HTR-8/SVneo (cell line): ENCODE results near the gene EXTL1.
"Not testable (repeated sequence)": the region's sequence is repeated elsewhere in the genome, so short reads cannot be mapped to it uniquely, and the experiment has no call there.

Experiments used
- DNase-seq: peaks from one replicate; pipeline ENCODE4 v3.0.0; 2011; ENCODE audit warnings: low spot score, mixed read lengths; ENCODE audit not compliant: insufficient read length
- FAIRE-seq: peaks from 2 replicates; lab custom pipeline; 2011; peaks lifted over from hg19 to GRCh38; lab: Jason Lieb, UNC

Gene EXTL1, protein sequence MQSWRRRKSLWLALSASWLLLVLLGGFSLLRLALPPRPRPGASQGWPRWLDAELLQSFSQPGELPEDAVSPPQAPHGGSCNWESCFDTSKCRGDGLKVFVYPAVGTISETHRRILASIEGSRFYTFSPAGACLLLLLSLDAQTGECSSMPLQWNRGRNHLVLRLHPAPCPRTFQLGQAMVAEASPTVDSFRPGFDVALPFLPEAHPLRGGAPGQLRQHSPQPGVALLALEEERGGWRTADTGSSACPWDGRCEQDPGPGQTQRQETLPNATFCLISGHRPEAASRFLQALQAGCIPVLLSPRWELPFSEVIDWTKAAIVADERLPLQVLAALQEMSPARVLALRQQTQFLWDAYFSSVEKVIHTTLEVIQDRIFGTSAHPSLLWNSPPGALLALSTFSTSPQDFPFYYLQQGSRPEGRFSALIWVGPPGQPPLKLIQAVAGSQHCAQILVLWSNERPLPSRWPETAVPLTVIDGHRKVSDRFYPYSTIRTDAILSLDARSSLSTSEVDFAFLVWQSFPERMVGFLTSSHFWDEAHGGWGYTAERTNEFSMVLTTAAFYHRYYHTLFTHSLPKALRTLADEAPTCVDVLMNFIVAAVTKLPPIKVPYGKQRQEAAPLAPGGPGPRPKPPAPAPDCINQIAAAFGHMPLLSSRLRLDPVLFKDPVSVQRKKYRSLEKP

DNA sequence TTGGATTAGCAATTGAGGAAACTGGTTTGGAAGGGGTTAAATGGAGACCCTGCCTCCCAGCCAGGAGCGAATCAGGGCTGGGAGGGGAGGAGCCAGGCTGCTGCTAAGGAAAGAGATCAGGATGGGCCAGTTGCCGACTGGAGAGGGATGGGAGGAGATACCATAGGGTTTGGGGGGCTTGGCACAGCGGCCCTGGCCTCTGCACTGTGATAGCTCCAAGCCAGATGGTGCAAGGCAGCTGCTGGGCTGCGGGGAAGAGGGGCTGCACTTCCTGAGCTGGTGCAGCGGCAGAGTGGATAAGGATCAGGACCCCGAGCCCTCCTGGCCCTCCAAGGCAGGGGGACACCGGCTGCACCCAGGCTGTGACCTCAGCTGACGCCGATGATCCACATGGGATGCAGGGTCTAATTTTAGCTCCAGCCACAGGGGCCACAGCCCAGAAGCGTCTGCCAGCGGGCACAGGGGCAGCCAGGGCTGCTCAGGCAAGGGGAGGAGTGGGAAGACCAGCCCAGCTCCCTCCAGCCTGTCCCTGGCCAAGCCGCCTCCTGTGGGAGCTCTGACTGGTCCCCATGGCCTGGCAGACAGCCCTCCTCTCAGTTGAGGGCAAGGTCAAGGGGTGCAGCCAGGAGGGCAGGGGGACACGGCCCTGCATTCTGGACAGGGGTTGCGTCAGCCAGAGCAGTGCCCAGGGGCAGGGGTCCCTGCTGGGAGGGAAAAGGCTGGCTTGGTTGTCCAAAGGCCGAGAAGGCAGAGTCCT is at the start of gene EXTL1:
TSS of gene EXTL1 (plus strand) at position 129 of the 757 bp plus-strand sequence. CDS start 872 bp downstream, outside the sequence.
- DNase-seq (no peak), FAIRE-seq (no peak)

DNA sequence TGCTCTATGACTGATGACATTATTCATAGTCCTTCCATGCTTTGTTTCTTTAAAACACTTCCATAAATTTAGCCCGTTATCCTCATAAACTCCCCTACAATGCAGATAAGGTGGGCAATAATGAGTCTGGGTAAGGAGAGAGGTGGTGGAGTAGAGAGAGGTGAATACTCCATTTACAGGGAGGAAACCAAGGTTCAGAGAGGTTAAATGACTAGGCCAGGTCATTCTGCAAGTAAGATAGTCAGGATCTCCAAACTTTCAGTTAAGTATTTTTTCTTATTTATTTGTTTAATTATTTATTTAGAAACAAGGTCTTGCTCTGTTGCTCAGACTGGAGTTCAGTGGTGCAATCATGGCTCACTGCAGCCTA is 49.8 kb upstream of the EXTL1 start:
- no peak for DNase-seq
- FAIRE-seq = no peak

DNA sequence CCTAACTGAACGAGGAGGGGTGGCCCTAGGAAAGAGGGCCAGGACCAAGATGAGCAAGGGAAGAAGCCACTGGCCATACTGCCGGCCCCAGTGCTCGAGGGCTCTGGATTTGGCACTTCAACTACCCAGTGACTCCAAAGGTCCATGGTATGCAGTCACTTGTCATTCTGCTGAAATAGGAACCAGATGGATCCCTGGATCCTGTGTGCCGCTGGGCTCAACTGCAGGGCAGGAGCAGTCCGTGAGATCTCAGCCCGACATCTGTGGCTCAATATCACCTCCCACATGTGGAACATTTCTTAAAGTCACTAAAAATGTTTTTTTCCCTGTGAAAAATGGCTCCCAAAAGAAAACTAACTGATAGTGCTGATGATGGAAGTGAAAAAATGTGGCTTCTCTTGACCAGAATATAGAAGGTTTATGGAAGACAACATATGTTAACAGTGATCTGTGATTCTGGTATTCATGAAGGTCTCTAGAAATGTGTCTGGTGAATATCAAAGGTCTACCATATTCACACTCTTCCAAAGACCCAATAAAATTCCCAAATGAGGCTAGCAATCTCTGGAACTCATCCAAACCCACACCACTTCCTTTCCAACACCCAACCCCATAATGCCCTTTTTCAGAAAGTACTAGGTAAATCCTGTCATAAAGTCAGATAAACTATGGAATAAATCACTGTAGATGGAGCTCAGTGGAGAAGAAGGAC is 47.8 kb upstream of the EXTL1 start:
- DNase-seq (no peak), FAIRE-seq (no peak)

DNA sequence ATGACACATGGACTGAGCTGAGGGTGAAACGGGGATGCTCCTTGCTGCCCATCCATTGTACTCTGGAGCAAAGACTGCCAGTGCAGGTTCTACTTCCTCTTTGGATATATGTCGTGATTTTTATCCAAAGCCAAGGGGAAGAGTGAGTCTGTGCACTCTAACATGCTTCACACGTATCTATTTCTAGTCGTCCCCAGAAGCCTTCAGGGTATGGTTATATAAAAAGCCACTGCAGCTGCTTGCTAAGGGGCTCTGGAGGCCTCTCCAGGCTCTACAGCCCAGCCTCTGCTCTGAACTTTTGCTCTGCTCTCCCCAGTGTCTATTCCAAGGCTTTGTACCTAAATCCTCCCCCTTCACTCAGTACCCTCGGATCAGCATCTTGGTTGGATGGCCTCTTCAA is 43.8 kb upstream of the EXTL1 start:
- DNase-seq (no peak), FAIRE-seq (no peak)

DNA sequence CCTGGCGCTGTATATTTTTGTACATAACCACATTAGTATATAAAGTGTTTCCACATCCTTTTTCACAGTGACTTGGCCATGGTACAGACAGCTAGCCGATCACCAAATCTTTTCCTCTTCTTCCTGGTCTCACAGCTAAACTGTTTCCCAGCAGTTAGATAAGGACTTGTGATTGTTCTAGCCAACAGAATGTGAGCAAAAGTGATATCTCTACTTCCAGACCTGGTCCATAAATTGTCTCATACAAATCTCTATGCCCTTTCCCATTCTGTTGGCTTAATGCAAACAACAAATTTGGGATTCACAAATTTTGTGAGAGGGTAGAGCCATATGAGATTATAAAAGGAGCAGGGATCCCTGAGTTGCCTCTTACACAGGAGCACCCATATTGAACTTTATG is 43.2 kb upstream of the EXTL1 start:
- DNase-seq (no peak), FAIRE-seq (no peak)

DNA sequence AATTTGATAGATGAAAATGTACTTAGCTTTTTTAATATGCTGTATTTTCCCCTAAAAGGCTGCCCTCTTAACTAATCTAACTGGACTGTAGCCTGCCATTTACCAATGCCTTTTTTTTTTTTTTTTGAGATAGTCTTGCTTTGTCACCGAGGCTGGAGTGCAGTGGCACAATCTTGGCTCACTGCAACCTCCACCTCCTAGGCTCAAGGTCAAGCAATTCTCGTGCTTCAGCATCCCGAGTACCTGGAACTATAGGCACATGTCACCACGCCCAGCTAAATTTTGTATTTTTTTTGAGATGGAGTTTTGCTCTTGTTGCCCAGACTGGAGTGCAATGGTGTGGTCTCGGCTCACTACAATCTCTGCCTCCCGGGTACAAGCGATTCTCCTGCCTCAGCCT is 42.4 kb upstream of the EXTL1 start:
- FAIRE-seq (no peak), DNase-seq (no peak)

DNA sequence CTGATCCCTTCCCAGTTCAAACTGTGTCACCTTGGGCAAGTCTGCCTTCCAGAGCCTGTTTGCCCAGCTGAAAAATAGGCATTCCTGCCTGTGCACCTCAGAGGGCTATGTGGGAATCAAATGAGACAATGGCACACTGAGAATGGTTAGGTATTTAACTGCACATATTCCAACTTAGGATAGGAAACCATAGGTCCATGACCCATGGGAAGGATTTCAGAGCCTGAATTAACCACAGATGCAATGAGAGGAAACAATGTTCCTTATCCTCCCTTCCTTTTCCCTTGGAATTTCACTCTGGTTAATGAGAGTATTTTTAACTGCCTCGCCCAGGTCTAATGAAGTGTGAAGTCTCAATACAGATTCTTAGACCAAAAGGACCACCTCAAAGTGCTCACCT is 36.4 kb upstream of the EXTL1 start:
- DNase-seq (no peak), FAIRE-seq (no peak)

DNA sequence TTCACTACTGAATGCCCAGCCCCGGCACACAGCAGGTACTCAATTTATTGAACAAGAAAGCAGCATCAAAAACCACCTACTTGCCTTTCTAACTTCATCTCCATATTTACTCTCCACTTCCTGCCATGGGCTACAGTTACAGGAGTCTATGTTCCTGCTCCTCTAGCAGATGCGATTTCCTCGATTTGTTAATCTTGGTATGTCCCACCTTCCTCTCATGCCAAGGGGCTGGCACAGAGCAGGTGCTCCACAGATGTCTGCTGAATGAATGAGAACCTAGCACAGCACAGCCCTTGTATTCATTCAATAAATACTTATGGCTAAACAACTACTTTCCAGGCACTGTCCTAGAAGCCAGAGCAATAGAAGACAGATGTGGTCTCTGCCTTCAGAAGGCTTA is 35.9 kb upstream of the EXTL1 start:
- FAIRE-seq (no peak), DNase-seq (no peak)

DNA sequence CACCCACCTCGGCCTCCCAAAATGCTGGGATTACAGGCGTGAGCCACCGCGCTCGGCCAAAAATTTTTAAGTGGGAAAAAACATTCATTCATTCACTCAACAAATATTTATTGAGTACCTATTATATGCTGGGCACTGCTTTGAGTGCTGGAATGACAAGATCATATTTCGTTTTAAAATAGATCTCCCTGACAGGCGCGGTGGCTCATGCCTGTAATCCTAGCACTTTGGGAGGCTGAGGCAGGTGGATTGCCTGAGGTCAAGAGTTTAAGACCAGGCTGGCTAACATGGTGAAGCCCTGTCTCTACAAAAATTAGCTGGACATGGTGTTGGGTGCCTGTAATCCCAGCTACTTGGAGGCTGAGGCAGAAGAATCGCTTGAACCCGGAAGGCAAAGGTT is 34.8 kb upstream of the EXTL1 start:
- not testable (repeated sequence) for DNase-seq, FAIRE-seq

DNA sequence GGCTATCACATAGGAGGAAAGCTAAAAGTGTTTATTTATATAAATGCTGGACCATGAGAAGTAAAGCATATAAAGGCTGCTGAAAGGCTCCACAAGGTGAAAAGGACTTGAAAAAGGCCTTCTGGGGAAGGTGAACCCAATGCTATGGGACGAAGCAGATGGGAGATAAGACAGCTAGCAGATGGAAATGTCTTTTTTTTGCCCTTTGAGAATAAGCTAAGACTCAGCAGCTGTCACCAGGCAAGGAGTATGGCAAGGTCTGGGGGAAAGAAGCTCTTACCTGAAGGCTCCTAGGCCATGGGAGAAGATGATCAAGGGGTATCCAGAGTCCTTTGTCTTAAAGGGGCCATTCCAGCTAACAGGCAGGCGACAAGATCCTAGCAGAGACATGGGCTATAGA is 33.6 kb upstream of the EXTL1 start:
- FAIRE-seq = no peak
- DNase-seq = no peak

DNA sequence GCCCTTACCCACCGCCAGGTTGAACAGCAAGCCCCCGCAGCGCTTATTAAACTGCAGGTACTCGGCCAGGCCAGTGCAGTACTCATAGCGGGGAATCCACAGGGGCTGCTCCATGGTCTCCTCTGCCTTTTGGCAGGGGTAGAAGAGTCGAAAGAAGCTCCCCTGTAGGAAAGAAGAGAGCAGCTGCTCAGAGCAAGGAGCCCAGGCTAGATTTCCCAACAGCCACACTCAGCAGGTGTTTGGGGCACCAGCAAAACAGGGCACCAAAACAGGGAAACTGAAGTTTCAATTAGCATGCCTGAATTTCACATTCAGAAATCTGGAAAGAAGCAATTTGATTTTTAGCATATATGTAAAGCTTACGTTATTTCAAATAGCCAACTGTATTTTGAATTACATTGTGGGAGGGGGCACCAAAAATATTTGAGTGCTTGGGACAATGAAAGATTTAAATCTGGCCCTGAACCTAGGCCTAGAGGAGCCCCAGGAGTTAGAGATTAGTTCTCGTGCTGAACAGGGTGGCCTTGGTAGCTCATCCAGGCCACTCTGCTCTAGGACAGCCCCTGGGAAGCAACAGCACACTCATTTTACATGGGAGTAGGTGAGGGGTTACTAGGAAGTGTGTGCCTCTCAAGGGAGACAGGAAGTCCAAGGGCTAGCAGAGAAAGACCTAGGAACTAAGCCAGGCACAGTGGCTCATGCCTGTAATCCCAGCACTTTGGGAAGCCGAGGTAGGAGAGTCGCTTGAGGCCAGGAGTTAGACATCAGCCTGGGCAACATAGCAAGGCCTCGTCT is 31.9 kb upstream of the EXTL1 start:
- FAIRE-seq (no peak), DNase-seq (no peak)

DNA sequence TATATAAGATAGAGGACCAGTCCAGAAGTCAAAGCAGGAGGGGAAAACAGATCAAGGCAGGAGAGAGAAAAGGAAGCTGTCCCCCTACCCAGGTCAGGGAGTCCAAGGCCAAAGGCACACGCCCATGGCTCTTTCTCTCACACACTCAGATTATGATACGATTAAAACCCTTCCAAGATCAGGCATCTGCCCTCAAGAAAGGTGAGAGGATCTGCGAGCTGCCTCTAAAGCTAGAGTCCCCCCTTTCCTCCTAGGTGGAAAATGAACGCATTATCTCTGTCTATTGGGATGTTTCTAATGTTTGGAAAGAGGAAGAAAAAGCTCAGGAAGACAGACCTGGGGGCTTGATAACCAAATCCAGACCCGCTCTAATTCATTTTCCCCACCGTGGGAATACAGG is 31.3 kb upstream of the EXTL1 start:
- FAIRE-seq (no peak), DNase-seq (no peak)

DNA sequence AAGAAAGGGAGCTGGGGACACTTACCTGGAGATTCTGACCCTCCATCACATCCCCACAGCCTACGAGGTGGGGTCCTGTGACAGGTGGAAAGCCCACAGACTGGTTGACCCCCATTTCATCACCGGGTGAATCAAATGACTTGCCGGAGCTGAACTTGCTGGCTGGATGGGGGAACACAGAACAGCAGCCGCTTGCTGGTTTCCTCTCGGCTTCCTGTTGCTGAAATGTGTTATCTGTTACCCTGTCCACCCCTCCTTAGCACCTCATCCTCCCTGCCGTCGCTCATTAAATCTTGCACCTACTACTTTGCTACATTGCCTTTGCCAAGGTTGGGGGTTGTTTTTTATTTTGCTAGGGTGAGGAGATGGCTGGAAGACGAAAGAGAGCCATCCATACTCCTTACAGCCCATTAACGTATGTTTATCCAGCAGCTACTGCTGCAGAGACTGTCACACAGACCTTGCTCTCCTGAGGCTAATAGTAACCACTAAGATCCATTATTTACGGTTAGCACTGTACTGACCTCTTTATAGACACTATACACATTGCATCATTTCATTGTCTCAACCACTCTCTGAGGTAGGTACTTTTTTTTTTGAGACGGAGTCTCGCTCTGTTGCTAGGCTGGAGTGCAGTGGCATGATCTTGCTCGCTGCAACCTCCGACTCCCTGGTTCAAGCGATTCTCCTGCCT is 30.7 kb upstream of the EXTL1 start:
- no peak for FAIRE-seq
- no peak for DNase-seq

DNA sequence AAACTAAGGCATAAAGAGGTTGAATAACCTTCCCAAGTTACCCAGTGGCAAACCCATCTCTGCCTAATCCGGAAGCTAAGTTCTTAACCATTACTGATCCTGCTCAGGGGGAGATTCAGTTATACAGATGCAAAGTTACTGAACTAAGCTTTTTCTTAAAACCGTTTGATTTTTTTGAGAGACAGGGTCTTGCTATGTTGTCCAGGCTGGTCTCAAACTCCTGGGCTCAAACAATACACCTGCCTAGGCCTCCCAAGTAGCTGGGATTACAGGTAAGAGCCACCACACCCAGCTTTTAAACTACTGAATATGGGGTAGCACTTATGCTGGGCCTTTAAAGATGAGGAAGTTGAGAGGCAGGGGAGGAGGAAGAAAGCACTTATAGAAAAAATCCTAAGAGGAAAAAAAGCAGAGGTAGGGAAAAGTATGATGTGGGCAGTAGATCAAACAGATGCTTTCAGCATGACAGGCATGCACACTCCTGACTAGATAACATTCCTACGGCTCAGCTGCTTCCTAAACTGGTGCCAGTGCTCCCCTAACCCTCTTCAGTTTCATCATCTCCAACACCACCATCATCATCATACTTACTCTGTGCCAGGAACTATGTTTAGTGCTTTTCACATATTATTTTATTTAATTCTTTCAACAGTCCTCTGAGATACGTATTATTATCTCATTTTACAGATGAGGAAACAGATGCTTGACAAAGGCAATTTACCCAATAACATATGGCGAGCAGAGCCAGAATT is 29.5 kb upstream of the EXTL1 start:
- FAIRE-seq (no peak), DNase-seq (no peak)

DNA sequence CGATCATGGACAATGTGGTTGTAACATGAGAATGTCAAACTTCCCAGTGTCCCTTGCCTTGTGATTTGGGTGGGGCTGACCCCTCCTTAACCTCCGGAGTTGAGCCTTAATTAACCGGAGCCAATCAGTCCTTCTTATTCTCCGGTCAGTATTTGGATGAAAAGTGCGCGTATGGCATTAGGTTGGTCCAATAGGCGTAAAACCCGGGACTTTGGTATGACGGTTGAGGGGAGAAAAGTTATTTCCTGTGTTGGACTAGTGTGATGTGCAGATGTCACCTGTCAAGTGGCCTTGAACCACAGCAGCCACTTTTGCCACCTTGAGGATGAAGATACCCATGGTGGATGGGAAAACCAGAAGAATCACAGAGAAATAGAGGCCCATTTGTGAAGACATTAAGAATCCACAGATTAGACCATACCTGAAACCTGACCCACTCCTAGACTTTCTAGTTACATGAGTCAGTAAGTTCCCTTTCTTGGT is 28.8 kb upstream of the EXTL1 start:
- FAIRE-seq = no peak

DNA sequence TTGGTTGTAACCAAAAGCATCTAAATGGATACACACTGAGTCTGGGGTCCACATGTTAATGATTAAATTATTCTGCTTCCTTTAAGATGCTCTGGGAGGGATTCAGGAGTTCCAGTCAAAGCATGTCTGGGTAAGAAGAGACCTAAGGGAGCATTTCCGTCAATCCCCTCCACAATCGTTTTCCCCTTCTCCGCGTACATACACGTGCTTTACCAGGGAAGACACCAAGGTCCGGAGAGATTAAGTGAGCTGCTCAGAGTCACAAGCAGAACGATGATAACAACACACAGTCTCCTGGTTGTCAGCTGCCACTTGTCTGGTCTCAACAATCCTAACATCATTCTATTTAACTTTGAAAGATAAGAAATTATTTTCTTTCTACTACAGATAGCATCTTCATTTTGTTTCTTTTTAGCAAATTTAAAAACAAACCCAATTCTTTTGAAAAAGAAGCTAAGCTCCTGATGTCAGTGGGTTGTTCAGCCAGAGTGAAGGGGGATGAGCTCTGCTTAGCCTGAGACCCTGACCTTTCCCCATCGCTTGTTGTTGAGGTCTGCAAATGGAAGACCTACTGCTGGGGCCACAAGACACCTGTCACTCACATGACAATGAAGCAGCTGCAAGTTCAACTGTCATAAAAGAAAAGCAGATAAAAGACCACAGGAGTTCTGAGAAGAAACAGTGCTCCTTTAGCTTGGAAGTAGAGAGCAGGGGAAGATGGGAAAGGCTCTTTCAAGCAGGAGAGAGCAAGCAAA is 28.2 kb upstream of the EXTL1 start:
- FAIRE-seq (no peak), DNase-seq (no peak)

More for the DNA sequence above, 28.8 kb upstream of the EXTL1 start:
- no peak for DNase-seq

DNA sequence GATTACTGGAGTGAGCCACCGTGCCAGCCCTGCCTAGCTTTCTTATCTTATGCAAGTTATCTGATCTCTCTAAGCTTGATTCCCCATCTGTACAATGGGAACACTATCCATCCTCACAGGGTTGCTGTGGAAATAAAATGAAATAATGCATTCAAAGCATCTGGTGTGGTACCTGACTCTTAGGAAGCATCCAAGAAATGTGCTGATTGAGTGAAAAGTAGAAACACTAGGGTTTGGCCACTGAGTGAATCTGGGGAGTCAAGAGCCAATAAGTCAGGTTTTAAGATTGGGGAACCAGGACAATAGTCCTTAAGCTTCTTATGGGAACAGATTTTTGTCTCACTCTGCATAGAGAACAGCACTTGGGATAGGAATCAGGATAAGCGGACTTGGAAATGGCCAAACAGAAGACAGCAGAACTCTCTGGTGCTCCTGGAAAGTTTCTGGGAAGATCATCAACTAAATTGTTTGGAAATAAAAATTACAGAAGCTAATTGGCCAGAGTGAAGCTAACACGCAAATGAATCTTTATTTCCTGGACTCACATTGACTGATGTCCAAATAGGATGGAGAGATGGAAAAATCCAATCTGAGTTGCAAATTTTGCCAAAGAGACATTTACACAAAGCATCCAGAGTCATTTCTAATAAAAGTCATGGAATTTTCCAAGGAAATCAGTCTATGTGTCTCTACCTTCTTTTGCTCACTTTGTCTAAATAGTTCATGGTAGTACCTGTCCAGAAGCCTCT is 27.0 kb upstream of the EXTL1 start:
- FAIRE-seq (no peak), DNase-seq (no peak)
